Stomach (tissue), 4 donors: ENCODE results near the gene USP13.

Experiments
- POLR2A ChIP-seq, 4 donors: fragments of 450-650 bp; IDR thresholded peaks; one replicate each; pipeline ENCODE4 v1.6.1; 2016; ENCODE audit warnings: antibody characterized with exemption in 4 of 4, control low read depth in 2 of 4, mild to moderate bottlenecking in 1 of 4, moderate library complexity in 1 of 4
- TF ChIP-seq, protein P1 (sequence below), 7 experiments: fragments of 450-650 bp in 4 of 7; fragments of 200-600 bp in 3 of 7; sonication (generic) in 3 of 7; IDR thresholded peaks; one replicate each; pipeline ENCODE4 v1.5.1; 2016 to 2019; ENCODE audit warnings: antibody characterized with exemption in 7 of 7, control low read depth in 2 of 7, mild to moderate bottlenecking in 1 of 7

DNA sequence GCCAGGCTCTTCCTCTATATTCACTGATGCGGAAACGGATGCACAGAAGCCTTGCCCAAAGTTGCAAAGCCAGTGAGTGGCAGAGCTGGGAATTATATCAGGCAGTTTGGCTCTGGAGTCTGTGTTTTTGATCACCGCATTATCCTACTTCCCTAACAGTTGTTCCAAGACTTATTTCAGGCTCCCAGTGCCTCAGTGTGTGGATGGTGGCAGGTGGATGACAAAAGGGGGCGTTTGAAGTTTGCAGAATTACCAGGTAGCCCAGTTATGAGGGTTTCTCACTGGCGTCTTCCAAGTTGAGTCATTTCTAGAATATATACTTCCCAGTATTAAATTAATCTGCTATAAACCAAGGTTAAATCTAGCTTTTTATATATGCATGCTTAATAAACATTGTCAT lies 81.0 kb downstream of the USP13 start:
- TF ChIP-seq, protein P1, sequence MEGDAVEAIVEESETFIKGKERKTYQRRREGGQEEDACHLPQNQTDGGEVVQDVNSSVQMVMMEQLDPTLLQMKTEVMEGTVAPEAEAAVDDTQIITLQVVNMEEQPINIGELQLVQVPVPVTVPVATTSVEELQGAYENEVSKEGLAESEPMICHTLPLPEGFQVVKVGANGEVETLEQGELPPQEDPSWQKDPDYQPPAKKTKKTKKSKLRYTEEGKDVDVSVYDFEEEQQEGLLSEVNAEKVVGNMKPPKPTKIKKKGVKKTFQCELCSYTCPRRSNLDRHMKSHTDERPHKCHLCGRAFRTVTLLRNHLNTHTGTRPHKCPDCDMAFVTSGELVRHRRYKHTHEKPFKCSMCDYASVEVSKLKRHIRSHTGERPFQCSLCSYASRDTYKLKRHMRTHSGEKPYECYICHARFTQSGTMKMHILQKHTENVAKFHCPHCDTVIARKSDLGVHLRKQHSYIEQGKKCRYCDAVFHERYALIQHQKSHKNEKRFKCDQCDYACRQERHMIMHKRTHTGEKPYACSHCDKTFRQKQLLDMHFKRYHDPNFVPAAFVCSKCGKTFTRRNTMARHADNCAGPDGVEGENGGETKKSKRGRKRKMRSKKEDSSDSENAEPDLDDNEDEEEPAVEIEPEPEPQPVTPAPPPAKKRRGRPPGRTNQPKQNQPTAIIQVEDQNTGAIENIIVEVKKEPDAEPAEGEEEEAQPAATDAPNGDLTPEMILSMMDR (IDR thresholded peaks at IDR 0.05), result no peak
- no peak for TF ChIP-seq POLR2A (IDR thresholded peaks at IDR 0.05)
